HG03064 (cell line): Measurements from ENCODE around the gene EEPD1.
A peak's percentile ranks its signal among the peaks of the same experiment; 100 is the strongest.
"Not testable (repeated sequence)": the region's sequence is repeated elsewhere in the genome, so short reads cannot be mapped to it uniquely, and the experiment has no call there.

Experiments
- ATAC-seq: cut with Tn5 transposase; IDR thresholded peaks from one replicate; pipeline ENCODE4 v1.9.1; 2021; ENCODE audit warnings: low read depth; ENCODE audit not compliant: unreplicated experiment

EEPD1 gene

DNA sequence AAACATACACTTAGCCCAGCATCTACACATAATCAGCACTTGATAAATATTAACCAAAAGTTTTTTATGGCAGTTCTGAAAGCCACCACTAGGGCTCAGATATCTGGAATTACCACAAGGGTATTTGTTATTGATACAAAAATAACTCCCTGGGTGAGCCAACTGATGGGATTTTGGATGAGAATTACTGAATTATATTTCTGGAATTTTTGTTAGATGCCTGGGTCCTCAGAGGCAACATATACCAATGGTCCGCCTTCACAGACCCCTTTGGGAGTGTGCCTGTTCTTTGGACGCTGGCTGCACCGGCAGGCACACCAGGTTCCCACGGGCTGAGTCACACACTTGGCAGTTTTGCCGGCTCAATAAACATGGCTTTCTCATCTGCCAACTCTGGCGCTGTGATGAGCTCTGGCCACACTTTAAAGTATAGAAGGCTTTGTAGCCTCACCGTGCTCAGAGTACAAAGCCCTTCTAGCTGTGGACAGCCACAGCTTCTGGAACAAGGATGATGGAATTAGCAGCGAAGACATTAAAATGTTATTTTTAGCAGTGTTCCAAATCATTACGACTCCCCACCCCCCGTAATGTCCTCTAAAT is 24.5 kb upstream of the EEPD1 start:
- ATAC-seq: no peak

DNA sequence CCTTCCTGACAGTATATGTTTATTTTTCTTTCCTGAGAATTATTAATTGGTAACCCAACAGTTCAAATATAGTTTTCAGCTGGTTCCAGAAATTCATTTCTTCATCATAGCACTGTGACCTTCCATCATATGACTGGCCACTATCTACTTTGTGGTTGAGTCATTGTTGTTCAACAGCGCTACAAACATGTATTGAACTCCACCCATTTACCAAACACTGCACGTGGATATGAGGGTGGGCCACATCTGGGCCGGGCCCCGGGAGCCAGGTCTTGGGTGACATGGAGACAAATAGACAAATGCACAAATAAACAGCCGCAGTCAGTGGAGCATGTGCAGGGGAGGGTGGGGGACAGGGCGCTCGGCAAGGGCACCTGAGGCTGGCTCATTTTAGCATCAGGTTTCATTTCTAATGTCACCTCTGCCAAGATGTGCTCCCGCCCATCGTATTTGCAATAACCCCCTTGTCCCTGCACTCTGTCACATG is 24.0 kb upstream of the EEPD1 start:
- no peak for ATAC-seq

DNA sequence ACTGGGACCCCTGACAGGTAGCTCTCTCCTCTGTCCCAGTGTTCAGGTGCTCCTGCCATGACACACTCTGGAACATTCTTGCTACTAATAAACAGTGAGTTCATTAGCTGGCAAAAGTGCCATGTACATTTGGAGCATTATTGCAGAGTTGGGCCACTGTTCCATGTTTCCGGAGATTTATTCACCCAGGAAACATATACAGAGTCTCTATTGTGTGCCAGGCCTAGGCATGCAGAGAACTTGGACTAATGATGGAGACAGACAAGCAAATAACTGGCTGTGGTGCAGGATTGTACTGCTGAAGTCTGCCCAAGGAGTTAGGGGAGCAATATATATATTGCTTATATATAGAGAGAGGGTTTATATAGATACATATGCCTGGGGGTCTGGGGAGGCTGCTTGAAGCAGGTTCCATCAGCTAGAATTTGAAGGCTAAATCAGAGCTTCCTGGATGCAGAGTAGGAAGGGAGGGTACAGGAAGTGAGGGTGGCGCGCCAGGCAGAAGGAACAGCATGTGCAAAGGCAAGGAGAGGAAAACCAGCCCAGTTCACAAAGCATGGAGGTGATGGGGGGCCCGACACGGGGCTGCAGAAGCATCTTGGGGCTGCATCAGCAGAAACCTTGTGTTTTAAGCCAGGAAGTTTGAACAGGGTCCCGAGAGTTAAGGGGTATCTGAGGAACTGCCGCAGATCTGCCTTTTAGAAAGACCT is 22.7 kb upstream of the EEPD1 start:
- ATAC-seq: no peak

DNA sequence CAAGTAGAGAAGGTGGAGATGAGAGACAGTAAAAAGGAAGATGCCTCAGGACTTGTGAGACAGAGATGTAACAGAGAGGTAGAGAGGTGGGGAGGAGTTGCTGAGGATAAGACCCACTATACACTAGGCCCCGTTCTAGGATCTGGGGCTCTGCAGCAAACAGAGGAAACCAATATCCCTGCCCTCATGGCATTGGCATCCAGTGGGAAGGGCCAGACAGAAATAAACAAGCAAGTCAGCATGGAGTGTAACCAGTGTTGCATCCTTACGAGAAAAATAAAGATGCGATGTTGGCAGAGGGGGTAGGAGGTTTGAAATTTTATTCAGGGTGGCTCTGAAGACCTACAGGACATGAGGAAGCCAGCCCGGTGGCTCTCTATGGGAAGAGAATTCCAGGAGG is 22.0 kb upstream of the EEPD1 start:
- ATAC-seq: no peak

DNA sequence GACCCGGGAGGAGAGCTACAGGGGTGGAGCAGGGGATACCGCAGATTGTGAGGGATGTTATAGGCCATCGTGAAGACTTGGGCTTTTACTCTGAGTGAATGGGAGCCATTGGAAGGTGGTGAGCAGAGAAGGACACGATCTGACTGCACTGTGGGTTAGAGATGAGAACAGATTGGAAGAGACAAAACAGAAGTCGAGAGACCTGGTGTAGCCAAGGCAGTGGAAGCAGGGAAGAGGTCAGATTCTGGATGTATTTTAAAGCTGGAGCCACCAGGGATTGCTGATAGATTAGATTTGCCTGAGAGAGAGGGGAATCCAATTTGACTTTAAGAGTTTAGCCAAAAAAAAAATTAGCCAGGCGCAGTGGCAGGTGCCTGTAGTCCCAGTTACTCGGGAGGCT is 21.6 kb upstream of the EEPD1 start:
- ATAC-seq: no peak

DNA sequence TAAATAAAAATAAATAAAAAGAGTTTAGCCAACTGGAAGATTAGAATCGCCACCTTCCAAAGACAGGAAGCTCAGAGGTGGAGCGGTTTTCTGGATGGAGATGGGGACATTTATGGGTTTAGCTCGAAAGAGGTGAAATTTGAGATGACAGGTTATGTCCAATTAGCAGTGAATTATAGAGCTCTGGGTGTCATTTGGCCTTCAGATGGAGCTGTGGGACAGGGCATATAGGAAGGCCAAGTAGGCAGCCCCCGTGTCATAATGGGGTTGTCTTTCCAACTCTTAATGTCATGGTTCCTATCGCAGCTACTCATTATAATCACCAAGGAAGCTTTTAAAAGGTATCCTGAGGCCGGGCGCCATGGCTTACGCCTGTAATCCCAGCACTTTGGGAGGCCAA is 21.0 kb upstream of the EEPD1 start:
- ATAC-seq: no peak

DNA sequence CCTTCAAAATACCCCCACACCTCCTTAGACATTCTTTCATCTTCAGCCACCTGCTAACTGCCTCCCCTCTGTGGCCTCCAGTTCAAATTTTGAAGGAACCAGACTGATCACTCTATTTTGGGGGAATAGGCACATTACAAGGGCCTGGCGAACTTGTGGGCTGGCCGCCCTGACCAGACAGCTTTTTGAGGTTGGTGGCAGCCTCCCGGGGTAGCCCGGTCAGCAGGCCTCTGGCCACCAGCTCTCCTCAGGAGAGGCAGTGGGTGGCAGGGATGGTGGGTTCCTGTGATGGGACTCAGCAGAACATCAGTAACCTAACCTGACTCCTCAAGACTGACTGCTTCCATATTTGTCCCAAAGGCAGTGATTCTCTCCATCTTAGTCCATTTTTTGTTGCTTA is 17.4 kb upstream of the EEPD1 start:
- ATAC-seq: no peak

DNA sequence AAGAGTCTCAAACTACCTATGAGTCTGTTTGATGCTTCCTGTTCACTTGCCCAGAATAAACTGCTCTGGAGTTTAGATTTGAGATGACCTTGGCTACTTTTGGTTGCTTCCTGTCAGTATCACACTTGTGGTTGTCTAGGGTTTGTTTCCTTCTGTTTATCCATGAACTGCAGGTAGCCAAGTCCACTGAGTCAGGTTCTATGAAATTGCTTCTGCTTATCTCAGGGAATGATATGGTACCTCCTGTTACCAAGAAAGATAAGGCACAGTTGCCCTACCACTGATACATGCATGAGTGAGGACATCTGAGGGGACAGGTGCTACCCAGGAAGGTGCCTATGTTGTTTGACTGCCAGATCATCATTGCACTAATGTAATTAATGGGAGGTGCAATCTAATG is 15.8 kb upstream of the EEPD1 start:
- no peak for ATAC-seq

DNA sequence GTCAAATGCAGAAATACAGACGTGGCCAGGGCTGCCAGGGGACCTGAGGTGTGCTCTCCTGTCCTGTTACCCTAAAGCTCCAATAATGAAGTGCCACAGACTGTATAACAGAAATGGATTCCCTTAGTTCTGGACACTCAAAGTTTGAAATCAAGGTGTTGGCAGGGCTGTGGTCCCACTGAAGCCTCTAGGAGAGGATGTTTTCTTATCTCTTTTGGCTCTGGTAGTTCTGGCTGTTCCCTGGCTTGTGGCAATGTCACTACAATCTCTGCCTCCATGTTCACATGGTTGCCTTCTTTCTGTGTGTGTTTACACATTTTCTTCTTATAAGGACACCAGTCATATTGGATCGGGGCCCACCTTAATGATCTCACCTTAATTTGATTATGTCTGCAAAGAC is 15.3 kb upstream of the EEPD1 start:
- no peak for ATAC-seq

DNA sequence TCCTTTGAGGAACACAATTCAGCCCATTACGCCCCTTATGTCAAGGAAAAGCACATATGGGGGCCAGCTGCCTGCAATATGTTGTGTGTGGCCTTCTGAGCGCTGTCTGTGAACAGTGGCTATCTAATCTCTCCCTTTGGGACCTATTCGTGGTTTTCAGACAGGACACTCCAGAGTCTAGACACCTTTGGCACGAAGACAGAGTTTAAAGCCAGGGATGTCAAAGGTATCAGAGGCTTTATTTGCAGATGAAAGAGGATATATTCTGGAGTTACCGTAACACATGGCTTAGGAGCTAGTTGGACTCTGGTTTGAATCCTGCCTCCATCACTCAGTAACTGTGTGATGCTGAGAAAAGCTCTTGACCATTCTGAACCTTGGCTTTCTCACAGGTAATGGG is 14.8 kb upstream of the EEPD1 start:
- no peak for ATAC-seq

DNA sequence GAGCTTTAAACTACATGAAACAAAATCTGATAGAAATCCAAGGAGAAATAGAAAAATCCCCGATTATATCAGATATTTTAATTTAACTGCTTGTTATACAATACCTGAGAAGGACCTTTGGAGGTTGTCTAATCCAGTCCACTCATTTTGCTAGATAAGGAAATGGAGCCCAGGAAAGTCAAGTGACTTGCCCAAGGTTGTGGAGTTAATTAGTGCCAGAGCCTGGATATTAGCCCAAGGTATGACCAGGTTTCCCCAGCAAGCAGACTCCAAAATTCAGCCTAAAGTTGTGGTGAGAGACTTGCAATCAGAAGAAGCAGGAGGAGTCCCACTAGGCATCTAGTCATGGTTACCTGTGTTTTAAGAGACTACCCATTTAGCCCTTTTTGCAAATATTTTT is 11.7 kb upstream of the EEPD1 start:
- no peak for ATAC-seq

DNA sequence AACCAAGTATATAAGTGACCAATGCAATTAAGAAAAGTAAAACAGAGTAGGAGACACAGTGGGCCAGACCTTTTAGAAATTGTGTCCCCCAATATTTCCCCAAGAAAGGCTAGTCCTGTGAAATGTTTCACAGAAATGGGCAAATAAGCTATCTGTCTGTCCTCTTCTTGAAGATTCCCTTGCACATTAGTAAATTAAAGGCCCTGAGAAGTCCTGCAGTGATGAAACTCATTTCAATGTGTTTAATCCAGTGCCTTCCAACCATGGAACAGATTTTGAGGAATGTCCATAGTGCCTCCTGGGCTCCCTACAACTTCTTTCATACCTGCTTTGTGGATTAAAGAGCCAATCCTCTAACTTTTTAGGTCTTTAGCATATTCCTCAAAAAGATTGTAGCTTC is 11.2 kb upstream of the EEPD1 start:
- no peak for ATAC-seq

DNA sequence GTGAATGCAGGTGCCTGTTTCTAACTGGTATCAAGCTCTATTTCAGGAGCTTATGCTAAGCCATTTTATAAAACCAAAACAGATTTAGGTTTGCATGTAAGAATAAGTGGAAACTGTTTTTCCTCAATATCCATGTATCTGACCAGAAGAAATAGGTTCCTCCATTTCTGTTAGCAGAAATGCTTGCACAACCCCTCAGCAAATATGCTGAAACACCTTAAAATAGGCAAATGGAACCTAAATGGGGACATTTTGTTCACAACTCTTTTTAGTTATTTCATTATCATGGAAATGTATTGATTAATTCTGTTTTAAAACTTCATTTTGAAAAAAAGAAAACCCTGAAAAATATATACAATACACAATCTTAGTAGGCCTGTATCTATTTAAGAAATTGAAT is 8.9 kb upstream of the EEPD1 start:
- no peak for ATAC-seq

DNA sequence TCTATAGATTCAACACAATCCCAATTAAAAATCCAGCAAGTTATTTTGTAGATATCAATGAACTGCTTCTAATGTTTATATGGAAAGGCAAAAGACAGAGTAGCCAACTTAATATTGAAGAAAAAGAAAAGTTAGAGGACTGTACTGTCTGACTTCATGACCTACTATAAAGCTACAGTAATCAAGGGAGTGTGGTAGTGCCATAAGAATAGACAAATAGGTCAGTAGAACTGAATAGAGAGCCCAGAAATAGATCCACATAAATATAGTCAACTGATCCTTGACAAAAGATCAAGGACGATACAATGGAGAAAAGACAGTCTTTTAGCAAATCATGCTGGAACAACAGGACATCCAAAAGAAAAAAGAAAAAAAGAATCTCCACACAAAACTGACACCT is 7.4 kb upstream of the EEPD1 start:
- ATAC-seq: no peak

DNA sequence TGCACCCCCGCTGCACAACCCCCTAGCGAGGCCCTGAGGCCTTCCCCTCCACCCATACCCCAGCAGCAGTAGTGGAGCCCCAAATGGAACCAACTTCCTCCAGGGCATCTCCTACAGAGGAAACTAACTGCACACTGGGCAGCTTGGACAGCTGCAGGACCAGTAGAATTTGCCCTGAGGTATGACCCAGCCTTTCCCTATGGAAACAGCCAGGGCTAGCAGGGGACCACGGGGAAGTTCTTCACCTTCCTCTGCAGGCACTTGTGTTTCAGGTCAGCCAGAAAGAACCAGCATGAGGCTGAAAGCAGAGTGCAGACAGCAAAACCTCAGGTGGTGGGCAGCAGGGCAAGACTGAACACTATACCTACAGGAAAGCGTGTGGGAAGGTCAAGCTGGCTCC is 5.7 kb upstream of the EEPD1 start:
- no peak for ATAC-seq

DNA sequence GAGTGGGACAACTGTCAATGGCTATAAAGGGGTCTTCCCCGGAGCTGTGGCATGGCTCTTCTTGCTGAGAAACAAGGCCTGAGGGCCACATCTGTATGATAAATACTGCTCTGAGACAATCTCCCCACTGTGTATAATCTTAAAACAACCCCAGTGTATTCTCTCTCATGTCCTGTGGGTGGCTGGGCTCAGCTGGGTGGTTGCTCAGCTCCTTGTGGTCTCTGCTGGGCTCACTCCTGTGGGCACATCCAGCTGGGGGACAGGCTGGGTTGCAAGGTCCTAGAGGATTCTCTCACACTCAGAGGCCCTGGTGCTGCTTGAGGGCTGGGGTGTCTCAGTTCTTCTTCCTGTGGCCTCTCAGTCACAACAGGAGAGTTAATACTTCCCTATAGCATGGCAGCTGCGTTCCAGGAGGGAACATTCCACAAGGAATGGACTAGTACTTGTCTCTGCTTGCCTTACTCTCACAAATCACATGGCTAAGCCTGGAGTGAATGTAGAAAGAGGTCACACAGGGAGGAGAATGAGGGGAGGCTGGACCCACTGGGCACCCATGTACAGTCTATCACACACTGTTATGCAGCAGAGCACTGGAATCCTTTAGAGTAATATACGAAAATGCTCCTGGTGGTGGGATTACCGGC is 4.5 kb upstream of the EEPD1 start:
- no peak for ATAC-seq

DNA sequence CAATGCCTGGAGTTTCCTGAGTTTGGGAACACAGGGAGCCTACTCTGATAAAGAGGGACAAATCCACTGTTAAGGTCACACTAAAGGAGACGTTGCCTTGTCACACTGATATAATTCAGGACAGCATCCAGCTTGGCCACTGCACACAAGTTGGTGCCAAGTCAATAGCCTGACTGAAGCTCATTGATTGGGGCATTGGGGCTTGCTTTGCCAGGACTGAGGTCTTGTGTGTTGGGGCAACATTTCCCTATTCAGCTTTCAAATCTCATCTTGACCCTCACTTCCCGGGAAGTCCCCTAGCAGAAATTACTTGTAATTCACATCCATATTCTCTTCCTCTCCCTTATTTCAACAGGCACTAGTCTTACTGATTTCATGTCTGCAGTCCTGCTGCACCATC is 3.8 kb upstream of the EEPD1 start:
- not testable (repeated sequence) for ATAC-seq

DNA sequence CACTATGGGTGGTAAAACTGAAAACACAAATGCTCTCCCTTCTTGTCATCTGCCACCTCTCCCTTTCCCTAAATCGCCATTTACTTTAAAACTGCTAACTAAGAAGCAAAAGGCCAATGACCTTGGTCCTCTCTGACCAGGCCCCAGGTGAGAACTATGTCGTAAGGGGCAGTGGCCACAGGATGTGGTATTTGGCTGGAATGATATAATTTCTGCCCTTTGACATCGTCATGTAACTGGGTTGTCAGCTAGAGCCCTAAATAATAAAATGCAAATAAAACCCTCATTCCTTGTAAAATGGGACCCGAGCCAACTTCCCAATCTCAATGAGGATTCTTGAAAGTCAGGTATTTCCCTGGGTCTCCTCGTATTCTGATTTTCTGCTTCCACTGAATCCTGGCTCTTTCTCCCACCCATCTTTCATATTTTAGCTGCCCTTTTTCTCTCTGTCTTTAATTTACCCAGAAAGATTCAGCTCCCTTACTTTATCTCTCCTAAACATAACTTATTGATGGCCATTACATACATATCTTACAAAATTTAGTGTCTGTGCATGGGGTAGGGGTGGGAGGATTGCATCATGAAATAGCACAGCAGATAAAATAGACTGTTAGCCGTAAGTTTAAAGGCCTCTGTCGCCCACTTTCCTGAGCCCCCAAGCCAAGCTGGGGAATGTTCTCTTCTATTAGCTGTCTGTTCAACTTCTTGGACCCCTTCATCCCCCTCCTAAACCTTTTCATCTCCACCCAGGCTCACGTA is 3.2 kb upstream of the EEPD1 start:
- no peak for ATAC-seq

DNA sequence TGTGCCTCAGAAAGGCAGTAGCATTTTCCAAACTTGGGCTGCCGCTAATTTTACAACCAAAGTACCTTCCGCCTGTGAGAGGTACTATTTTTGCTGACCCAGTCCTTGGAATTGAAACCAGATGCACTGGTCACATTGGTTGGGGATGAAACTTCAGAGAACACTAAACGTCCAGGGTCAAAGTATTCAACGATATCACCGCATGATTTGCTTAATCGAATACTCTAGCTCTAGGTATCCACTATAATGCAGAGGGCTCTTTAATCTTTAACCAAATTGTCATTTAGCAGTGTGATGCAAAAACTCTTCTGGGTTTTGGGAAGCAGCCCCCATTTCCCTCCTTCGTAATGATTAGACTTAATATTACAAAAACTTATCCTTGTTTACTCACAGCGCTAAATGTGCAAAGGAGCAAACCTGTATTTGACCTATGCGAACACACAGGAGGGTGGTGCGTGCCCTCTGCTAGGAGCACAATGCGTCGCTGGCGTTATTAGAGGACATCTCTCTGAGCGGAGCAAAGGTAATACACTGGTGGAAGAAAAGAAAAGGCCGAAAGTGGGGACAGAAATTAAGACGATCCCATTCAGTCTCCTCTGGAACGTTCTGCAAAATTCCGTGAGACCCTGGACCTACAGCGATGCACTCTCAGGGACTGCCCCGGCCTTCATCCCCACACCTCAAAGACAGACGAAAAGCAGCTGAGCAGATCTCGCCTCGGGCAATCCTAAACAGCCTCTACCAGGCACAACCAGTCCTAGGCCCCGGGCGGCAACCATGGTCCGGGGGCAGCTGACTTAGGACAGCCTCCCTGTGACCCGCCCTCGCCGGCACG is 916 bp upstream of the EEPD1 start:
- ATAC-seq: no peak

DNA sequence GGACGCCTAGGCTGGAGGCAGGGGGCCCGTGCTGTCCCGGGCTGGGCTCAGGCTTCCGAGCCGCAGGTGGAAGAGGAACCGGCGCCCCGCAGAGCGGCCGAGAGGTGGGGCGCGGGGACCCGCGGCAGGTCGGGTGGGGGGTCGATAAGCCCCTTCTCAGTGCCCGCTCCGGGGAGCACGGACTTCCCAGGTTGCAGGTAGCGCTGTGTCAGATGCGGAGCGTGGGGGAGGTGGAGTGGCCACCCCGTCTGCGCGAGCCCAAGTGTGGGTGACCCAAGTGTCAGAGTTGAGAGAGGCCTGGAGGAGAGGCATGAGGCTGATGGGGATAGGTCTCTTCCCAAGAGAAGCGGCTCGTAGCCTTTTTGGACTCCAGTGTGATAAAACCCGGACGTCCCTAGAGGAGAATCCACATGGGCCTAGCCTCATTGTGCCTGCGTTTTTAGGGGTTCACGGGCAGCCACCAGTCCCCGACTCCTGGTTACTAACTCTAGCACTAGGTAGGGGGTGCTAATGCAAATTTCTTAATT is 580 bp downstream of the EEPD1 start:
- peak; percentile 4 for ATAC-seq
